Measurements from ENCODE around the gene SPOUT1. TPM values are rescaled to one million over a fixed set of nuclear protein-coding genes. Genes with fewer than 3 reads are reported as not detected.
"Not testable (repeated sequence)": the region's sequence is repeated elsewhere in the genome, so short reads cannot be mapped to it uniquely, and the experiment has no call there.

SPOUT1 gene
- total RNA-seq, 1 experiment from 2014 or later: 70.4 TPM

GRCh38 chr9:128854454-128854853 lies 24.9 kb upstream of the SPOUT1 start:
- H2AFZ ChIP-seq (ENCODE audit: low read depth, low read length, poor library complexity, severe bottlenecking); H3K4me1 ChIP-seq (ENCODE audit: control insufficient read depth in 1 of 2, insufficient read depth in 2 of 2, low read length in 2 of 2); H3K27me3 ChIP-seq (ENCODE audit: insufficient read depth, low read length); H4K20me1 ChIP-seq (ENCODE audit: insufficient read depth); H3K9ac ChIP-seq (ENCODE audit: low read length); ATAC-seq; H3K27ac ChIP-seq (ENCODE audit: low read depth, low read length); RAD21 ChIA-PET (ENCODE audit: low non-redundant PET in 1 of 2, low total read pairs in 2 of 2, uncharacterized antibody in 2 of 2, unreplicated experiment in 2 of 2); intact Hi-C loops (cut with micrococcal nuclease); H3K9me3 ChIP-seq (ENCODE audit: control insufficient read depth in 1 of 2, insufficient read depth in 1 of 2, low read depth in 1 of 2, low read length in 2 of 2); POLR2A ChIA-PET; H3K9me2 ChIP-seq (ENCODE audit: insufficient read depth); H3K79me2 ChIP-seq (ENCODE audit: insufficient read depth, low read length); H3K36me3 ChIP-seq (ENCODE audit: control insufficient read depth in 1 of 2, insufficient read depth in 2 of 2, low read length in 2 of 2); H3K4me2 ChIP-seq (ENCODE audit: low read length); H3K4me3 ChIP-seq (replicated peaks in 1 of 2; ENCODE audit: low read depth in 1 of 2, low read length in 2 of 2); BruUV-seq (replicated peaks); CTCF ChIA-PET; DNase-seq (ENCODE audit: low read depth, low spot score): not testable (repeated sequence)

DNA sequence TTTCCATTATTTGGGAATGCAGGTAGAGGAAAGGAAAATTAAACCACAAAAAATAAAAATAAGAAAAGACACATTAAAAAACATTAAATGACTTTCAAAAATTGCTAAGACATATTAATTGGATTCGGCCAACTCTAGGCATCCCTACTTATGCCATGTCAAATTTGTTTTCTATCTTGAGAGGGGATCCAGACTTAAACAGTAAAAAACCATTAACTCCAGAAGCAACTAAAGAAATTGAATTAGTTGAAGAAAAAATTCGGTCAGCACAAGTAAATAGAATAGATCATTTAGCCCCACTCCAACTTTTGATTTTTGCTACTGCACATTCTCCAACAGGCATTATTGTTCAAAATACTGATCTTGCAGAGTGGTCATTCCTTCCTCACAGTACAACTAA lies 23.1 kb upstream of the SPOUT1 start:
- CTCF ChIA-PET: interaction anchor here (0.8 to 1.5 kb wide), 4 partner anchors 23 to 96 kb away, joined by 3 to 10 read pairs (median 3); partner anchors contain the start of genes ENDOG and SPOUT1
- H3K9me3 ChIP-seq (ENCODE audit: control insufficient read depth in 1 of 2, insufficient read depth in 1 of 2, low read depth in 1 of 2, low read length in 2 of 2); H3K36me3 ChIP-seq (ENCODE audit: control insufficient read depth in 1 of 2, insufficient read depth in 2 of 2, low read length in 2 of 2); POLR2A ChIA-PET; H3K4me3 ChIP-seq (replicated peaks in 1 of 2; ENCODE audit: low read depth in 1 of 2, low read length in 2 of 2); H3K27ac ChIP-seq (ENCODE audit: low read depth, low read length); H3K27me3 ChIP-seq (ENCODE audit: insufficient read depth, low read length); H4K20me1 ChIP-seq (ENCODE audit: insufficient read depth); H3K9me2 ChIP-seq (ENCODE audit: insufficient read depth); H3K9ac ChIP-seq (ENCODE audit: low read length); H3K4me2 ChIP-seq (ENCODE audit: low read length); BruUV-seq (replicated peaks); DNase-seq (ENCODE audit: low read depth, low spot score); H3K4me1 ChIP-seq (ENCODE audit: control insufficient read depth in 1 of 2, insufficient read depth in 2 of 2, low read length in 2 of 2); ATAC-seq; H3K79me2 ChIP-seq (ENCODE audit: insufficient read depth, low read length); RAD21 ChIA-PET (ENCODE audit: low non-redundant PET in 1 of 2, low total read pairs in 2 of 2, uncharacterized antibody in 2 of 2, unreplicated experiment in 2 of 2); H2AFZ ChIP-seq (ENCODE audit: low read depth, low read length, poor library complexity, severe bottlenecking): not testable (repeated sequence)
- intact Hi-C loops (cut with micrococcal nuclease): loop anchor here (1.0 kb wide), 1 partner anchor 76 kb away; no protein-coding TSS in a partner anchor

All from HCT116 (cell line).